K562 (cell line): ENCODE measurements around the gene SLC37A3. TPM values are rescaled to one million over a fixed set of nuclear protein-coding genes. Genes with fewer than 3 reads are reported as not detected.
A peak's percentile ranks its signal among the peaks of the same experiment; 100 is the strongest.

Experiments
- ATAC-seq: fragments of 200-7000 bp; cut with Tn5 transposase; 3 replicates; pipeline ENCODE4 v1.9.1; 2020; ENCODE audit warnings: moderate library complexity
- BruUV-seq: library from RNA; stranded (reverse); fragments of 400-500 nt; replicated peaks from 2 replicates; lab custom pipeline; 2021; lab: Mats Ljungman, UMichigan
- CTCF ChIA-PET: fragments of 300-600 bp; formaldehyde crosslinking; extraction: SDS; loops from one replicate; lab custom pipeline; 2021; ENCODE audit warnings: low intra/inter-chr PET ratio; lab: Yijun Ruan, JAX
- POLR2A ChIA-PET: fragments of 300-600, 350-650 bp; sonication (Branson Sonifier 250); formaldehyde crosslinking; extraction: SDS; loops from one replicate; lab custom pipeline; 2021; ENCODE audit warnings: antibody characterized with exemption, inconsistent platforms; lab: Yijun Ruan, JAX
- DNase-seq, 4 experiments: peaks; one replicate each; pipeline versions ENCODE4 v3.0.0 to v3.0.0-alpha.2; 2011 to 2018; ENCODE audit warnings: low spot score in 3 of 4, mixed read lengths in 3 of 4; ENCODE audit errors: extremely low read depth in 1 of 4
- FAIRE-seq: peaks from 2 replicates; lab custom pipeline; 2011; peaks lifted over from hg19 to GRCh38; lab: Jason Lieb, UNC
- H2AFZ ChIP-seq: 2 replicates; pipeline ENCODE4 v1.6.0; 2011; ENCODE audit warnings: low read depth, low read length, control low read depth, inconsistent platforms
- H3K27ac ChIP-seq: fragments of 200-600 bp; 3 replicates; pipeline ENCODE4 v1.8.0; 2011; ENCODE audit warnings: low read depth, mild to moderate bottlenecking, control low read depth, inconsistent platforms, low read length, moderate library complexity, mixed read lengths; ENCODE audit errors: extremely low read depth
- H3K27me3 ChIP-seq, 2 experiments: fragments of 300-600 bp in 1 of 2; 2 replicates in 1 of 2; 3 replicates in 1 of 2; pipeline versions ENCODE4 v1.6.0 to v1.8.0; 2011; ENCODE audit warnings: inconsistent platforms in 2 of 2, low read length in 2 of 2, mild to moderate bottlenecking in 1 of 2, mixed read lengths in 1 of 2, moderate library complexity in 1 of 2; ENCODE audit not compliant: control insufficient read depth in 2 of 2, insufficient read depth in 2 of 2
- H3K36me3 ChIP-seq: fragments of 300-600 bp; 3 replicates; pipeline ENCODE4 v1.8.0; 2011; ENCODE audit warnings: mild to moderate bottlenecking, low read length, inconsistent platforms; ENCODE audit not compliant: control insufficient read depth, insufficient read depth
- H3K4me1 ChIP-seq, 2 experiments: fragments of 200-600 bp in 1 of 2; replicated peaks in 1 of 2; 2 replicates in 1 of 2; 3 replicates in 1 of 2; pipeline versions ENCODE4 v1.5.1 to v1.8.0; 2011; ENCODE audit warnings: inconsistent platforms in 2 of 2, low read length in 2 of 2, mild to moderate bottlenecking in 1 of 2, mixed read lengths in 1 of 2, moderate library complexity in 1 of 2; ENCODE audit not compliant: control insufficient read depth in 2 of 2, insufficient read depth in 2 of 2
- H3K4me2 ChIP-seq: 2 replicates; pipeline ENCODE4 v1.6.1; 2011; ENCODE audit warnings: low read length, control low read depth, inconsistent platforms, mixed read lengths; ENCODE audit not compliant: insufficient read depth
- H3K4me3 ChIP-seq: fragments of 200-600 bp; sonication (generic), shearing (Covaris generic); 2 replicates; pipeline ENCODE4 v1.5.1; 2016; ENCODE audit warnings: control low read depth, inconsistent platforms
- H3K79me2 ChIP-seq: fragments of 200-600 bp; 3 replicates; pipeline ENCODE4 v1.8.0; 2011; ENCODE audit warnings: low read length, inconsistent platforms; ENCODE audit not compliant: control insufficient read depth, insufficient read depth
- H3K9ac ChIP-seq, 2 experiments: 2 replicates each; pipeline versions ENCODE4 v1.6.0 to v1.6.1; 2011; ENCODE audit warnings: low read depth in 2 of 2, low read length in 2 of 2, control low read depth in 1 of 2, inconsistent platforms in 1 of 2, mild to moderate bottlenecking in 1 of 2, mixed read lengths in 1 of 2; ENCODE audit not compliant: insufficient read depth in 1 of 2
- H3K9me1 ChIP-seq: one replicate; pipeline ENCODE4 v1.6.0; 2011; ENCODE audit warnings: inconsistent platforms, mild to moderate bottlenecking, low read length, moderate library complexity; ENCODE audit not compliant: control insufficient read depth, insufficient read depth
- H3K9me3 ChIP-seq: replicated peaks from 2 replicates; pipeline ENCODE4 v1.5.1; 2011; ENCODE audit warnings: low read depth, low read length, inconsistent platforms; ENCODE audit not compliant: control insufficient read depth, insufficient read depth
- H4K20me1 ChIP-seq: replicated peaks from 2 replicates; pipeline ENCODE4 v1.6.1; 2011; ENCODE audit warnings: low read length, inconsistent platforms, mixed read lengths; ENCODE audit not compliant: control insufficient read depth, insufficient read depth
- ETV1 ChIP-seq: fragments of 450-650 bp; conservative IDR thresholded peaks from 2 replicates; pipeline ENCODE4 v1.6.1; 2016; ENCODE audit warnings: missing genetic modification characterization, control low read depth, low read depth, missing compliant biosample characterization
- IFI16 ChIP-seq: fragments of 250-450 bp; sonication (Bioruptor Pico); IDR thresholded peaks from 2 replicates; pipeline ENCODE4 v2.1.2; 2022; ENCODE audit warnings: mild to moderate bottlenecking, inconsistent platforms
- KAT2B ChIP-seq: IDR thresholded peaks from one replicate; pipeline ENCODE4 v1.6.1; 2012; ENCODE audit warnings: low read depth, mild to moderate bottlenecking, control low read depth, inconsistent platforms, low read length, moderate library complexity
- KHSRP ChIP-seq: fragments of 450-650 bp; IDR thresholded peaks from 2 replicates; pipeline ENCODE4 v1.6.1; 2017
- MBD1 ChIP-seq: fragments of 250-450 bp; sonication (Bioruptor Pico); IDR thresholded peaks from 2 replicates; pipeline ENCODE4 v1.8.0; 2022; ENCODE audit warnings: inconsistent platforms
- RNF2 ChIP-seq: sonication (generic); IDR thresholded peaks from 2 replicates; pipeline ENCODE4 v1.6.1; 2016
- WGBS: fragments of 100-300 bp; shearing (Covaris generic); methylation state at CpG from one replicate; pipeline ENCODE4 v1.1.6; 2016; ENCODE audit warnings: low coverage, mixed read lengths; ENCODE audit not compliant: insufficient coverage; ENCODE audit errors: missing lambda C conversion rate; 5-methylcytosine and 5-hydroxymethylcytosine counted together
- in situ Hi-C: fragments of 300-500 bp; cut with MboI; formaldehyde crosslinking; loops from 4 replicates; pipeline ENCODE4 v1.15.0; 2018; ENCODE audit warnings: inconsistent platforms, mixed read lengths
- intact Hi-C: fragments of 100-400 bp; cut with micrococcal nuclease; formaldehyde crosslinking; loops from 2 replicates; pipeline ENCODE4 v1.14.2; 2022
- polyA plus RNA-seq, 8 experiments: library from polyadenylated mRNA; depleted of rRNA in 4 of 8; stranded (reverse) in 5 of 8; unstranded in 3 of 8; fragments of >200 nt; fragmentation: Nextera tagmentation in 2 of 8; fragmentation: Illumina TruSeq in 1 of 8; extraction: Ambion mirVana in 2 of 8; extraction: Trizol in 1 of 8; gene quantifications; 2 replicates each; pipeline versions ENCODE4 v1.2.1 to v1.2.3, GENCODE V29; 2011 to 2014; ENCODE audit warnings: inconsistent platforms in 1 of 8, missing spikeins in 1 of 8
- total RNA-seq, 7 experiments: library from RNA; depleted of rRNA in 6 of 7; stranded (reverse); fragments of >200 nt in 6 of 7; fragmentation: Illumina TruSeq in 2 of 7; extraction: Trizol in 2 of 7; gene quantifications; 2 replicates each; pipeline versions ENCODE4 v1.2.1 to v1.2.3, GENCODE V29; 2011 to 2021; ENCODE audit warnings: low replicate concordance in 1 of 7
- TF ChIP-seq, protein P1 (sequence below): IDR thresholded peaks from 2 replicates; pipeline ENCODE4 v1.6.1; 2012; ENCODE audit warnings: low read depth, low read length, improper control_type of control experiment, borderline replicate concordance

SLC37A3 gene
- total and polyA plus RNA-seq, 9 of the 15 experiments (the other 6 are each of a cell fraction or from before 2014, with no cell fraction given) = 11.7 to 59.1 (median 26.8) TPM

- ATAC-seq = peak; percentile 15; the same call in 2 of the 3 replicates
- BruUV-seq = no TSS peak
- WGBS = 28% methylated on average over 6 of the region's 6 CpGs
Observed at GRCh38 chr7:140285938-140286337, 112.4 kb downstream of the SLC37A3 start.

More at GRCh38 chr7:140285938-140286337, 112.4 kb downstream of the SLC37A3 start:
- peaks cover 0 to 7% of the 10 kb centered on the region in 2 experiments; a peak in 2 of 5 replicates for H3K4me1 ChIP-seq
- POLR2A ChIA-PET = interaction anchor here (0.9 kb wide), 1 partner anchor 15 kb away, joined by 3 read pairs; no protein-coding TSS in a partner anchor
- in situ Hi-C loops (no loop called here), intact Hi-C loops (no loop called here)
- no peak overlapping the region for H2AFZ ChIP-seq
- no peaks in the 10 kb centered on the region for H3K79me2 ChIP-seq
- H3K9ac ChIP-seq = no peak overlapping the region
- H3K4me3 ChIP-seq = no peak overlapping the region
- H3K36me3 ChIP-seq = no peaks in the 10 kb centered on the region
- TF ChIP-seq RNF2 (no peak), MBD1 (no peak), KAT2B (no peak), IFI16 (no peak), KHSRP (no peak), ETV1 (tag) (no peak)
- TF ChIP-seq, protein P1, sequence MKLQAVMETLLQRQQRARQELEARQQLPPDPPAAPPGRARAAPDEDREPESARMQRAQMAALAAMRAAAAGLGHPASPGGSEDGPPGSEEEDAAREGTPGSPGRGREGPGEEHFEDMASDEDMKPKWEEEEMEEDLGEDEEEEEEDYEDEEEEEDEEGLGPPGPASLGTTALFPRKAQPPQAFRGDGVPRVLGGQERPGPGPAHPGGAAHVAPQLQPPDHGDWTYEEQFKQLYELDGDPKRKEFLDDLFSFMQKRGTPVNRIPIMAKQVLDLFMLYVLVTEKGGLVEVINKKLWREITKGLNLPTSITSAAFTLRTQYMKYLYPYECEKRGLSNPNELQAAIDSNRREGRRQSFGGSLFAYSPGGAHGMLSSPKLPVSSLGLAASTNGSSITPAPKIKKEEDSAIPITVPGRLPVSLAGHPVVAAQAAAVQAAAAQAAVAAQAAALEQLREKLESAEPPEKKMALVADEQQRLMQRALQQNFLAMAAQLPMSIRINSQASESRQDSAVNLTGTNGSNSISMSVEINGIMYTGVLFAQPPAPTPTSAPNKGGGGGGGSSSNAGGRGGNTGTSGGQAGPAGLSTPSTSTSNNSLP = no peak
- no peak overlapping the region for H3K4me2 ChIP-seq
- FAIRE-seq (no peak), DNase-seq (no peak)
- no peak overlapping the region for H3K27ac ChIP-seq
- no peaks in the 10 kb centered on the region for H3K9me3 ChIP-seq
- CTCF ChIA-PET = no interaction called here
- no peaks in the 10 kb centered on the region for H4K20me1 ChIP-seq
- H3K27me3 ChIP-seq = peaks cover 2 to 27% of the 10 kb centered on the region in 2 experiments; a peak in 3 of 5 replicates
- no peaks in the 10 kb centered on the region for H3K9me1 ChIP-seq
